SK-N-SH (cell line): Measurements from ENCODE around the gene ASPN. TPM values are rescaled to one million over a fixed set of nuclear protein-coding genes. Genes with fewer than 3 reads are reported as not detected.

ENCODE experiments used
- CTCF ChIA-PET: fragments of 300-600, 350-600 bp; formaldehyde crosslinking; extraction: SDS; loops from one replicate; lab custom pipeline; 2021; lab: Yijun Ruan, JAX
- POLR2A ChIA-PET: fragments of 350-600 bp; sonication (Branson Sonifier 250); formaldehyde crosslinking; extraction: SDS; loops from one replicate; lab custom pipeline; 2020; ENCODE audit warnings: antibody characterized with exemption, inconsistent platforms; lab: Yijun Ruan, JAX
- DNase-seq: peaks from one replicate; pipeline ENCODE4 v3.0.0; 2012
- H2AFZ ChIP-seq: fragments of 200-600 bp; sonication (generic); 2 replicates; pipeline ENCODE4 v1.8.1; 2016; ENCODE audit warnings: antibody characterized with exemption, mild to moderate bottlenecking, low read depth
- H3F3A ChIP-seq: fragments of 200-600 bp; sonication (generic); replicated peaks from 2 replicates; pipeline ENCODE3; 2016; ENCODE audit warnings: antibody characterized with exemption, mild to moderate bottlenecking; ENCODE audit not compliant: insufficient read depth
- H3K27ac ChIP-seq, 2 experiments: fragments of 200-500 bp in 1 of 2; fragments of 200-600 bp in 1 of 2; sonication (Bioruptor generic) in 1 of 2; sonication (generic), shearing (Covaris generic) in 1 of 2; 2 replicates each; pipeline versions ENCODE4 v1.5.1 to v1.6.1; 2014 to 2016; ENCODE audit warnings: low read depth in 2 of 2, inconsistent platforms in 1 of 2, low read length in 1 of 2, mild to moderate bottlenecking in 1 of 2, mixed read lengths in 1 of 2
- H3K27me3 ChIP-seq: fragments of 200-600 bp; sonication (generic), shearing (Covaris generic); 2 replicates; pipeline ENCODE4 v1.6.1; 2016; ENCODE audit warnings: mixed run types; ENCODE audit not compliant: insufficient read depth
- H3K36me3 ChIP-seq, 2 experiments: fragments of 200-500 bp in 1 of 2; fragments of 200-600 bp in 1 of 2; sonication (Bioruptor generic) in 1 of 2; sonication (generic) in 1 of 2; replicated peaks in 1 of 2; 2 replicates each; pipeline versions ENCODE3 to v1.5.1; 2014 to 2016; ENCODE audit warnings: low read length in 1 of 2, mild to moderate bottlenecking in 1 of 2; ENCODE audit not compliant: insufficient read depth in 2 of 2, control insufficient read depth in 1 of 2
- H3K4me1 ChIP-seq, 2 experiments: fragments of 200-500 bp in 1 of 2; fragments of 200-600 bp in 1 of 2; sonication (Bioruptor generic) in 1 of 2; sonication (generic), shearing (Covaris generic) in 1 of 2; 2 replicates each; pipeline versions ENCODE4 v1.5.1 to v1.6.1; 2014 to 2016; ENCODE audit warnings: low read depth in 1 of 2, low read length in 1 of 2, mixed run types in 1 of 2; ENCODE audit not compliant: insufficient read depth in 2 of 2, control insufficient read depth in 1 of 2
- H3K4me2 ChIP-seq: fragments of 200-600 bp; sonication (generic), shearing (Covaris generic); 2 replicates; pipeline ENCODE4 v1.6.1; 2017; ENCODE audit warnings: mixed run types
- H3K4me3 ChIP-seq, 2 experiments: fragments of 200-500 bp in 1 of 2; fragments of 200-600 bp in 1 of 2; sonication (Bioruptor generic) in 1 of 2; sonication (generic), shearing (Covaris generic) in 1 of 2; 2 replicates each; pipeline versions ENCODE4 v1.5.1 to v1.8.1; 2014 to 2016; ENCODE audit warnings: low read depth in 2 of 2, inconsistent platforms in 1 of 2, low read length in 1 of 2, mild to moderate bottlenecking in 1 of 2, mixed read lengths in 1 of 2, moderate library complexity in 1 of 2
- H3K79me2 ChIP-seq: fragments of 200-600 bp; sonication (generic); 2 replicates; pipeline ENCODE4 v1.8.1; 2017; ENCODE audit warnings: mild to moderate bottlenecking; ENCODE audit not compliant: insufficient read depth
- H3K9ac ChIP-seq: fragments of 200-600 bp; sonication (generic); 2 replicates; pipeline ENCODE4 v1.6.1; 2017; ENCODE audit warnings: mixed run types
- H3K9me2 ChIP-seq: fragments of 200-600 bp; sonication (generic); 2 replicates; pipeline ENCODE4 v1.6.1; 2017; ENCODE audit warnings: mixed run types
- H3K9me3 ChIP-seq: fragments of 200-600 bp; sonication (generic); 2 replicates; pipeline ENCODE4 v1.6.1; 2017; ENCODE audit warnings: mixed run types, mild to moderate bottlenecking, moderate library complexity
- H4K20me1 ChIP-seq: fragments of 200-600 bp; sonication (generic); 2 replicates; pipeline ENCODE4 v1.6.1; 2017; ENCODE audit warnings: mild to moderate bottlenecking, mixed run types; ENCODE audit not compliant: insufficient read depth
- EZH2phosphoT487 ChIP-seq: fragments of 200-600 bp; sonication (generic); IDR thresholded peaks from 2 replicates; pipeline ENCODE4 v1.6.1; 2017; ENCODE audit warnings: low read depth, mixed run types, mild to moderate bottlenecking, antibody characterized with exemption, moderate library complexity, borderline replicate concordance
- FOSL2 ChIP-seq: IDR thresholded peaks from 2 replicates; pipeline ENCODE4 v1.4.0; 2012; ENCODE audit warnings: low read depth, mild to moderate bottlenecking, moderate library complexity, borderline replicate concordance
- GABPA ChIP-seq: IDR thresholded peaks from 2 replicates; pipeline ENCODE4 v1.4.0; 2012; ENCODE audit warnings: low read depth, mild to moderate bottlenecking
- JUND ChIP-seq: IDR thresholded peaks from 2 replicates; pipeline ENCODE4 v1.4.0; 2012
- NFIC ChIP-seq: IDR thresholded peaks from 2 replicates; pipeline ENCODE4 v1.4.0; 2012; ENCODE audit warnings: borderline replicate concordance
- NRF1 ChIP-seq: IDR thresholded peaks from 2 replicates; pipeline ENCODE4 v1.6.1; 2012; ENCODE audit warnings: low read depth, mild to moderate bottlenecking, low read length
- RAD21 ChIP-seq: IDR thresholded peaks from 2 replicates; pipeline ENCODE4 v1.6.1; 2012; ENCODE audit warnings: mild to moderate bottlenecking, low read length
- RCOR1 ChIP-seq: fragments of 150-350 bp; IDR thresholded peaks from 2 replicates; pipeline ENCODE4 v1.6.1; 2017; ENCODE audit warnings: antibody characterized with exemption, low read length
- SIN3A ChIP-seq: IDR thresholded peaks from 2 replicates; pipeline ENCODE4 v1.6.1; 2012; ENCODE audit warnings: low read depth, mild to moderate bottlenecking, low read length, moderate library complexity, borderline replicate concordance
- TAF1 ChIP-seq: IDR thresholded peaks from 2 replicates; pipeline ENCODE4 v1.6.1; 2012; ENCODE audit warnings: low read depth, mild to moderate bottlenecking, low read length, moderate library complexity, borderline replicate concordance
- TEAD4 ChIP-seq: IDR thresholded peaks from 2 replicates; pipeline ENCODE4 v1.4.0; 2012; ENCODE audit warnings: mild to moderate bottlenecking, borderline replicate concordance; ENCODE audit not compliant: insufficient read depth
- WGBS: methylation state at CpG from one replicate; pipeline ENCODE4 v1.1.6; 2017; ENCODE audit warnings: low lambda C conversion rate; 5-methylcytosine and 5-hydroxymethylcytosine counted together
- polyA plus RNA-seq, 3 experiments: library from polyadenylated mRNA; depleted of rRNA; stranded (reverse); fragments of >200 nt; gene quantifications; 2 replicates each; pipeline ENCODE4 v1.2.3, GENCODE V29; 2012
- TF ChIP-seq, protein P1 (sequence below): IDR thresholded peaks from 2 replicates; pipeline ENCODE4 v1.4.0; 2012; ENCODE audit warnings: low read depth, borderline replicate concordance
- TF ChIP-seq, protein P2 (sequence below): fragments of 200-600 bp; sonication (generic); IDR thresholded peaks from 2 replicates; pipeline ENCODE4 v1.6.1; 2017; ENCODE audit warnings: antibody characterized with exemption, mild to moderate bottlenecking, moderate library complexity
- TF ChIP-seq, protein P3 (sequence below): fragments of 150-350 bp; IDR thresholded peaks from 2 replicates; pipeline ENCODE4 v1.6.1; 2016; ENCODE audit warnings: mild to moderate bottlenecking, low read depth, low read length
- TF ChIP-seq, protein P4 (sequence below): IDR thresholded peaks from 2 replicates; pipeline ENCODE4 v1.4.0; 2012; ENCODE audit warnings: low read depth, borderline replicate concordance
- TF ChIP-seq, protein P5 (sequence below): fragments of 150-350 bp; IDR thresholded peaks from 2 replicates; pipeline ENCODE4 v1.6.1; 2017; ENCODE audit warnings: antibody characterized with exemption, low read length, low read depth, borderline replicate concordance
- TF ChIP-seq, protein P6 (sequence below): IDR thresholded peaks from 2 replicates; pipeline ENCODE4 v1.6.1; 2012; ENCODE audit warnings: mild to moderate bottlenecking, low read depth, low read length, moderate library complexity

Gene ASPN
- polyA plus RNA-seq, 1 of the 3 experiments (the other 2 are of a cell fraction): 0.76 TPM

DNA sequence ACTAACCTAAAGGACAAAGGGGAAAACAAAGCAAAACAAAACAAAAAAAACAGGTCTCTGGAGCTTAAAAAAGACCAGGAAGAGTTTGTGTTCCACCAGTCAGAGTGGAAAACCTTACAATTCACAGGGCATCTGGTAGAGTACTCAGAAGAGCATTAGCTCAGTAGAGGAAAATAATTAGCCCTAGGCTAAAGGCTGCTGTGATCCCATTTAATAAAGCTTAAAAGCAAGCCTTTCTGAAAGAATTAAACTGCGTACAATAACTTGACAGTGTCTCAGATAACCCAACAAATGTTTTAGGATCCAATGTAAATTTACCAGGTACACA lies 46.2 kb upstream of the ASPN start:
- Histone ChIP-seq H3K9ac (no peak overlapping the region), H3K79me2 (no peaks in the 10 kb centered on the region), H3K9me3 (no peaks in the 10 kb centered on the region), H3K4me2 (no peak overlapping the region), H3K4me1 (peaks cover 0 to 3% of the 10 kb centered on the region in 2 experiments; a peak in 2 of 4 replicates), H3K36me3 (no peaks in the 10 kb centered on the region), H3F3A (no peaks in the 10 kb centered on the region), H3K27me3 (no peaks in the 10 kb centered on the region), H2AFZ (no peak overlapping the region), H4K20me1 (no peaks in the 10 kb centered on the region), H3K4me3 (no peak overlapping the region), H3K9me2 (no peaks in the 10 kb centered on the region), H3K27ac (peak overlapping the region in 1 of 2 experiments; percentile 17; a peak in 2 of 4 replicates)
- 64% methylated on average over 1 of the region's 1 CpG for WGBS
- peak; percentile 25 for DNase-seq
- ChIA-PET POLR2A (no interaction called here), CTCF (no interaction called here)
- TF ChIP-seq, protein P1, sequence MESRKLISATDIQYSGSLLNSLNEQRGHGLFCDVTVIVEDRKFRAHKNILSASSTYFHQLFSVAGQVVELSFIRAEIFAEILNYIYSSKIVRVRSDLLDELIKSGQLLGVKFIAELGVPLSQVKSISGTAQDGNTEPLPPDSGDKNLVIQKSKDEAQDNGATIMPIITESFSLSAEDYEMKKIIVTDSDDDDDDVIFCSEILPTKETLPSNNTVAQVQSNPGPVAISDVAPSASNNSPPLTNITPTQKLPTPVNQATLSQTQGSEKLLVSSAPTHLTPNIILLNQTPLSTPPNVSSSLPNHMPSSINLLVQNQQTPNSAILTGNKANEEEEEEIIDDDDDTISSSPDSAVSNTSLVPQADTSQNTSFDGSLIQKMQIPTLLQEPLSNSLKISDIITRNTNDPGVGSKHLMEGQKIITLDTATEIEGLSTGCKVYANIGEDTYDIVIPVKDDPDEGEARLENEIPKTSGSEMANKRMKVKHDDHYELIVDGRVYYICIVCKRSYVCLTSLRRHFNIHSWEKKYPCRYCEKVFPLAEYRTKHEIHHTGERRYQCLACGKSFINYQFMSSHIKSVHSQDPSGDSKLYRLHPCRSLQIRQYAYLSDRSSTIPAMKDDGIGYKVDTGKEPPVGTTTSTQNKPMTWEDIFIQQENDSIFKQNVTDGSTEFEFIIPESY: no peak
- no peak for TF ChIP-seq GABPA
- TF ChIP-seq, protein P2, sequence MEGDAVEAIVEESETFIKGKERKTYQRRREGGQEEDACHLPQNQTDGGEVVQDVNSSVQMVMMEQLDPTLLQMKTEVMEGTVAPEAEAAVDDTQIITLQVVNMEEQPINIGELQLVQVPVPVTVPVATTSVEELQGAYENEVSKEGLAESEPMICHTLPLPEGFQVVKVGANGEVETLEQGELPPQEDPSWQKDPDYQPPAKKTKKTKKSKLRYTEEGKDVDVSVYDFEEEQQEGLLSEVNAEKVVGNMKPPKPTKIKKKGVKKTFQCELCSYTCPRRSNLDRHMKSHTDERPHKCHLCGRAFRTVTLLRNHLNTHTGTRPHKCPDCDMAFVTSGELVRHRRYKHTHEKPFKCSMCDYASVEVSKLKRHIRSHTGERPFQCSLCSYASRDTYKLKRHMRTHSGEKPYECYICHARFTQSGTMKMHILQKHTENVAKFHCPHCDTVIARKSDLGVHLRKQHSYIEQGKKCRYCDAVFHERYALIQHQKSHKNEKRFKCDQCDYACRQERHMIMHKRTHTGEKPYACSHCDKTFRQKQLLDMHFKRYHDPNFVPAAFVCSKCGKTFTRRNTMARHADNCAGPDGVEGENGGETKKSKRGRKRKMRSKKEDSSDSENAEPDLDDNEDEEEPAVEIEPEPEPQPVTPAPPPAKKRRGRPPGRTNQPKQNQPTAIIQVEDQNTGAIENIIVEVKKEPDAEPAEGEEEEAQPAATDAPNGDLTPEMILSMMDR: no peak
- TF ChIP-seq FOSL2: no peak
- TF ChIP-seq JUND: no peak
- TF ChIP-seq, protein P3, sequence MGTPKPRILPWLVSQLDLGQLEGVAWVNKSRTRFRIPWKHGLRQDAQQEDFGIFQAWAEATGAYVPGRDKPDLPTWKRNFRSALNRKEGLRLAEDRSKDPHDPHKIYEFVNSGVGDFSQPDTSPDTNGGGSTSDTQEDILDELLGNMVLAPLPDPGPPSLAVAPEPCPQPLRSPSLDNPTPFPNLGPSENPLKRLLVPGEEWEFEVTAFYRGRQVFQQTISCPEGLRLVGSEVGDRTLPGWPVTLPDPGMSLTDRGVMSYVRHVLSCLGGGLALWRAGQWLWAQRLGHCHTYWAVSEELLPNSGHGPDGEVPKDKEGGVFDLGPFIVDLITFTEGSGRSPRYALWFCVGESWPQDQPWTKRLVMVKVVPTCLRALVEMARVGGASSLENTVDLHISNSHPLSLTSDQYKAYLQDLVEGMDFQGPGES: no peak
- TF ChIP-seq TAF1: no peak
- TF ChIP-seq NRF1: no peak
- no peak for TF ChIP-seq NFIC
- TF ChIP-seq, protein P4, sequence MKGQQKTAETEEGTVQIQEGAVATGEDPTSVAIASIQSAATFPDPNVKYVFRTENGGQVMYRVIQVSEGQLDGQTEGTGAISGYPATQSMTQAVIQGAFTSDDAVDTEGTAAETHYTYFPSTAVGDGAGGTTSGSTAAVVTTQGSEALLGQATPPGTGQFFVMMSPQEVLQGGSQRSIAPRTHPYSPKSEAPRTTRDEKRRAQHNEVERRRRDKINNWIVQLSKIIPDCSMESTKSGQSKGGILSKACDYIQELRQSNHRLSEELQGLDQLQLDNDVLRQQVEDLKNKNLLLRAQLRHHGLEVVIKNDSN: no peak
- TF ChIP-seq, protein P5, sequence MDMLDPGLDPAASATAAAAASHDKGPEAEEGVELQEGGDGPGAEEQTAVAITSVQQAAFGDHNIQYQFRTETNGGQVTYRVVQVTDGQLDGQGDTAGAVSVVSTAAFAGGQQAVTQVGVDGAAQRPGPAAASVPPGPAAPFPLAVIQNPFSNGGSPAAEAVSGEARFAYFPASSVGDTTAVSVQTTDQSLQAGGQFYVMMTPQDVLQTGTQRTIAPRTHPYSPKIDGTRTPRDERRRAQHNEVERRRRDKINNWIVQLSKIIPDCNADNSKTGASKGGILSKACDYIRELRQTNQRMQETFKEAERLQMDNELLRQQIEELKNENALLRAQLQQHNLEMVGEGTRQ: no peak
- no peak for TF ChIP-seq RCOR1
- TF ChIP-seq EZH2phosphoT487: no peak
- no peak for TF ChIP-seq TEAD4
- no peak for TF ChIP-seq SIN3A
- TF ChIP-seq RAD21: no peak
- TF ChIP-seq, protein P6, sequence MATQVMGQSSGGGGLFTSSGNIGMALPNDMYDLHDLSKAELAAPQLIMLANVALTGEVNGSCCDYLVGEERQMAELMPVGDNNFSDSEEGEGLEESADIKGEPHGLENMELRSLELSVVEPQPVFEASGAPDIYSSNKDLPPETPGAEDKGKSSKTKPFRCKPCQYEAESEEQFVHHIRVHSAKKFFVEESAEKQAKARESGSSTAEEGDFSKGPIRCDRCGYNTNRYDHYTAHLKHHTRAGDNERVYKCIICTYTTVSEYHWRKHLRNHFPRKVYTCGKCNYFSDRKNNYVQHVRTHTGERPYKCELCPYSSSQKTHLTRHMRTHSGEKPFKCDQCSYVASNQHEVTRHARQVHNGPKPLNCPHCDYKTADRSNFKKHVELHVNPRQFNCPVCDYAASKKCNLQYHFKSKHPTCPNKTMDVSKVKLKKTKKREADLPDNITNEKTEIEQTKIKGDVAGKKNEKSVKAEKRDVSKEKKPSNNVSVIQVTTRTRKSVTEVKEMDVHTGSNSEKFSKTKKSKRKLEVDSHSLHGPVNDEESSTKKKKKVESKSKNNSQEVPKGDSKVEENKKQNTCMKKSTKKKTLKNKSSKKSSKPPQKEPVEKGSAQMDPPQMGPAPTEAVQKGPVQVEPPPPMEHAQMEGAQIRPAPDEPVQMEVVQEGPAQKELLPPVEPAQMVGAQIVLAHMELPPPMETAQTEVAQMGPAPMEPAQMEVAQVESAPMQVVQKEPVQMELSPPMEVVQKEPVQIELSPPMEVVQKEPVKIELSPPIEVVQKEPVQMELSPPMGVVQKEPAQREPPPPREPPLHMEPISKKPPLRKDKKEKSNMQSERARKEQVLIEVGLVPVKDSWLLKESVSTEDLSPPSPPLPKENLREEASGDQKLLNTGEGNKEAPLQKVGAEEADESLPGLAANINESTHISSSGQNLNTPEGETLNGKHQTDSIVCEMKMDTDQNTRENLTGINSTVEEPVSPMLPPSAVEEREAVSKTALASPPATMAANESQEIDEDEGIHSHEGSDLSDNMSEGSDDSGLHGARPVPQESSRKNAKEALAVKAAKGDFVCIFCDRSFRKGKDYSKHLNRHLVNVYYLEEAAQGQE: no peak
